Activated naive CD8-positive, alpha-beta T cell (primary cell): Measurements from ENCODE around the gene PLXNA4.

Experiments used
- H3K27ac Mint-ChIP-seq: one replicate; pipeline ENCODE4 v1.8.0; 2021; ENCODE audit warnings: mixed read lengths
- H3K27me3 Mint-ChIP-seq: one replicate; pipeline ENCODE4 v1.8.0; 2021; ENCODE audit warnings: mixed read lengths
- H3K36me3 Mint-ChIP-seq: one replicate; pipeline ENCODE4 v1.8.0; 2021; ENCODE audit warnings: mixed read lengths
- H3K4me1 Mint-ChIP-seq: one replicate; pipeline ENCODE4 v1.8.0; 2021; ENCODE audit warnings: low read depth, mixed read lengths
- H3K4me3 Mint-ChIP-seq: one replicate; pipeline ENCODE4 v1.8.0; 2021; ENCODE audit warnings: mild to moderate bottlenecking, mixed read lengths
- H3K9me3 Mint-ChIP-seq: one replicate; pipeline ENCODE4 v1.8.0; 2021; ENCODE audit warnings: low read depth, mixed read lengths

The PLXNA4 gene

GRCh38 chr7:132199626-132200025 lies 376.6 kb downstream of the PLXNA4 start:
- no peaks in the 10 kb centered on the region for H3K9me3 Mint-ChIP-seq
- H3K36me3 Mint-ChIP-seq = no peaks in the 10 kb centered on the region
- H3K4me3 Mint-ChIP-seq = no peak overlapping the region
- H3K4me1 Mint-ChIP-seq = no peaks in the 10 kb centered on the region
- H3K27me3 Mint-ChIP-seq = no peaks in the 10 kb centered on the region
- H3K27ac Mint-ChIP-seq = no peak overlapping the region

GRCh38 chr7:132197772-132198171 lies 378.5 kb downstream of the PLXNA4 start:
- no peaks in the 10 kb centered on the region for H3K9me3 Mint-ChIP-seq
- H3K27me3 Mint-ChIP-seq = no peaks in the 10 kb centered on the region
- H3K27ac Mint-ChIP-seq = no peak overlapping the region
- no peaks in the 10 kb centered on the region for H3K36me3 Mint-ChIP-seq
- H3K4me1 Mint-ChIP-seq = no peaks in the 10 kb centered on the region
- H3K4me3 Mint-ChIP-seq = no peak overlapping the region

- Mint-ChIP-seq H3K4me3 (no peak overlapping the region), H3K9me3 (no peaks in the 10 kb centered on the region), H3K4me1 (no peaks in the 10 kb centered on the region), H3K27me3 (no peaks in the 10 kb centered on the region), H3K27ac (no peak overlapping the region), H3K36me3 (no peaks in the 10 kb centered on the region)
Observed at GRCh38 chr7:132193898-132194297, 382.4 kb downstream of the PLXNA4 start.

GRCh38 chr7:132192809-132193208 lies 383.5 kb downstream of the PLXNA4 start:
- no peaks in the 10 kb centered on the region for H3K9me3 Mint-ChIP-seq
- no peaks in the 10 kb centered on the region for H3K36me3 Mint-ChIP-seq
- no peaks in the 10 kb centered on the region for H3K4me1 Mint-ChIP-seq
- H3K27ac Mint-ChIP-seq = no peak overlapping the region
- no peak overlapping the region for H3K4me3 Mint-ChIP-seq
- no peaks in the 10 kb centered on the region for H3K27me3 Mint-ChIP-seq

GRCh38 chr7:132191418-132191817 lies 384.9 kb downstream of the PLXNA4 start:
- Mint-ChIP-seq H3K4me1 (no peaks in the 10 kb centered on the region), H3K9me3 (peaks cover 8% of the 10 kb centered on the region), H3K27ac (no peak overlapping the region), H3K36me3 (no peaks in the 10 kb centered on the region), H3K27me3 (no peaks in the 10 kb centered on the region), H3K4me3 (no peak overlapping the region)

- H3K4me3 Mint-ChIP-seq = no peak overlapping the region
- H3K36me3 Mint-ChIP-seq = no peaks in the 10 kb centered on the region
- peaks cover 8% of the 10 kb centered on the region for H3K9me3 Mint-ChIP-seq
- H3K4me1 Mint-ChIP-seq = no peaks in the 10 kb centered on the region
- no peak overlapping the region for H3K27ac Mint-ChIP-seq
- no peaks in the 10 kb centered on the region for H3K27me3 Mint-ChIP-seq
Observed at GRCh38 chr7:132190683-132191082, 385.6 kb downstream of the PLXNA4 start.

- no peaks in the 10 kb centered on the region for H3K27me3 Mint-ChIP-seq
- H3K4me1 Mint-ChIP-seq = no peaks in the 10 kb centered on the region
- H3K4me3 Mint-ChIP-seq = no peak overlapping the region
- no peak overlapping the region for H3K27ac Mint-ChIP-seq
- no peaks in the 10 kb centered on the region for H3K36me3 Mint-ChIP-seq
- peaks cover 8% of the 10 kb centered on the region for H3K9me3 Mint-ChIP-seq
Observed at GRCh38 chr7:132189881-132190280, 386.4 kb downstream of the PLXNA4 start.

GRCh38 chr7:132187869-132188789 lies 388.1 kb downstream of the PLXNA4 start:
- Mint-ChIP-seq H3K27me3 (no peaks in the 10 kb centered on the region), H3K27ac (no peak overlapping the region), H3K36me3 (no peaks in the 10 kb centered on the region), H3K4me1 (no peaks in the 10 kb centered on the region), H3K9me3 (peaks cover 8% of the 10 kb centered on the region), H3K4me3 (no peak overlapping the region)

GRCh38 chr7:132187391-132187790 lies 388.9 kb downstream of the PLXNA4 start:
- Mint-ChIP-seq H3K36me3 (no peaks in the 10 kb centered on the region), H3K27me3 (no peaks in the 10 kb centered on the region), H3K9me3 (peaks cover 8% of the 10 kb centered on the region), H3K27ac (no peak overlapping the region), H3K4me1 (no peaks in the 10 kb centered on the region), H3K4me3 (no peak overlapping the region)

GRCh38 chr7:132185150-132185549 lies 391.1 kb downstream of the PLXNA4 start:
- Mint-ChIP-seq H3K27me3 (no peaks in the 10 kb centered on the region), H3K36me3 (no peaks in the 10 kb centered on the region), H3K4me3 (no peak overlapping the region), H3K27ac (no peak overlapping the region), H3K9me3 (peaks cover 8% of the 10 kb centered on the region), H3K4me1 (no peaks in the 10 kb centered on the region)

GRCh38 chr7:132183781-132184380 lies 392.4 kb downstream of the PLXNA4 start:
- Mint-ChIP-seq H3K36me3 (no peaks in the 10 kb centered on the region), H3K4me3 (no peak overlapping the region), H3K9me3 (peaks cover 8% of the 10 kb centered on the region)

GRCh38 chr7:132182992-132183391 lies 393.3 kb downstream of the PLXNA4 start:
- no peak overlapping the region for H3K4me3 Mint-ChIP-seq
- H3K4me1 Mint-ChIP-seq = no peaks in the 10 kb centered on the region
- H3K36me3 Mint-ChIP-seq = no peaks in the 10 kb centered on the region

More at GRCh38 chr7:132183781-132184380, 392.4 kb downstream of the PLXNA4 start:
- no peaks in the 10 kb centered on the region for H3K4me1 Mint-ChIP-seq
- H3K27me3 Mint-ChIP-seq = no peaks in the 10 kb centered on the region
- H3K27ac Mint-ChIP-seq = no peak overlapping the region

GRCh38 chr7:132181946-132182685 lies 394.2 kb downstream of the PLXNA4 start:
- Mint-ChIP-seq H3K27me3 (no peaks in the 10 kb centered on the region), H3K9me3 (peaks cover 5% of the 10 kb centered on the region), H3K27ac (no peak overlapping the region)

More at GRCh38 chr7:132182992-132183391, 393.3 kb downstream of the PLXNA4 start:
- H3K27ac Mint-ChIP-seq = no peak overlapping the region
- no peaks in the 10 kb centered on the region for H3K27me3 Mint-ChIP-seq
- peaks cover 8% of the 10 kb centered on the region for H3K9me3 Mint-ChIP-seq

GRCh38 chr7:132181371-132181770 lies 394.9 kb downstream of the PLXNA4 start:
- no peak overlapping the region for H3K27ac Mint-ChIP-seq
- H3K27me3 Mint-ChIP-seq = no peaks in the 10 kb centered on the region
- no peak overlapping the region for H3K4me3 Mint-ChIP-seq
- no peaks in the 10 kb centered on the region for H3K9me3 Mint-ChIP-seq
- H3K36me3 Mint-ChIP-seq = no peaks in the 10 kb centered on the region
- H3K4me1 Mint-ChIP-seq = no peaks in the 10 kb centered on the region

More at GRCh38 chr7:132181946-132182685, 394.2 kb downstream of the PLXNA4 start:
- H3K4me3 Mint-ChIP-seq = no peak overlapping the region
- no peaks in the 10 kb centered on the region for H3K4me1 Mint-ChIP-seq
- H3K36me3 Mint-ChIP-seq = no peaks in the 10 kb centered on the region

- Mint-ChIP-seq H3K4me3 (no peak overlapping the region), H3K9me3 (no peaks in the 10 kb centered on the region), H3K4me1 (no peaks in the 10 kb centered on the region), H3K36me3 (no peaks in the 10 kb centered on the region), H3K27me3 (no peaks in the 10 kb centered on the region), H3K27ac (no peak overlapping the region)
Observed at GRCh38 chr7:132180481-132180880, 395.8 kb downstream of the PLXNA4 start.
